Endothelial cell of umbilical vein (primary cell): Measurements from ENCODE around the gene THSD7A. TPM values are rescaled to one million over a fixed set of nuclear protein-coding genes. Genes with fewer than 3 reads are reported as not detected.

Experiments used
- BruUV-seq: library from RNA; stranded (reverse); fragments of 400-500 nt; replicated peaks from 2 replicates; lab custom pipeline; 2021; lab: Mats Ljungman, UMichigan
- CTCF ChIA-PET: fragments of 300-600, 350-600 bp; sonication (Branson Sonifier 250); formaldehyde crosslinking; loops from one replicate; lab custom pipeline; 2021; ENCODE audit warnings: antibody characterized with exemption, inconsistent platforms; lab: Charles Lee
- POLR2A ChIA-PET: fragments of 300-600, 350-600 bp; sonication (Branson Sonifier 250); formaldehyde crosslinking; loops from one replicate; lab custom pipeline; 2021; ENCODE audit warnings: antibody characterized with exemption, inconsistent platforms; lab: Charles Lee
- DNase-seq: peaks from one replicate; pipeline ENCODE4 v3.0.0-alpha.2; 2011; ENCODE audit warnings: low read depth, low spot score
- FAIRE-seq: peaks from 2 replicates; lab custom pipeline; 2011; peaks lifted over from hg19 to GRCh38; lab: Jason Lieb, UNC
- H2AFZ ChIP-seq: 2 replicates; pipeline ENCODE4 v1.6.0; 2012; ENCODE audit warnings: low read depth, low read length, control low read depth, inconsistent platforms
- H3K27ac ChIP-seq: 2 replicates; pipeline ENCODE4 v1.5.1; 2011; ENCODE audit warnings: low read depth, mild to moderate bottlenecking, control low read depth, low read length, moderate library complexity; ENCODE audit not compliant: insufficient read depth
- H3K27me3 ChIP-seq, 2 experiments: 2 replicates each; pipeline versions ENCODE4 v1.6.0 to v1.6.1; 2011; ENCODE audit warnings: low read length in 2 of 2, mixed read lengths in 1 of 2; ENCODE audit not compliant: control insufficient read depth in 2 of 2, insufficient read depth in 2 of 2
- H3K36me3 ChIP-seq, 2 experiments: 2 replicates in 1 of 2; 3 replicates in 1 of 2; pipeline ENCODE4 v1.5.1; 2011; ENCODE audit warnings: low read length in 2 of 2, mild to moderate bottlenecking in 1 of 2, moderate library complexity in 1 of 2; ENCODE audit not compliant: control insufficient read depth in 2 of 2, insufficient read depth in 2 of 2; ENCODE audit errors: extremely low read depth in 1 of 2
- H3K4me1 ChIP-seq: 3 replicates; pipeline ENCODE4 v1.5.1; 2011; ENCODE audit warnings: mild to moderate bottlenecking, low read length; ENCODE audit not compliant: control insufficient read depth, insufficient read depth; ENCODE audit errors: extremely low read depth
- H3K4me2 ChIP-seq: 2 replicates; pipeline ENCODE4 v1.6.1; 2011; ENCODE audit warnings: low read length, control low read depth, mixed read lengths; ENCODE audit not compliant: insufficient read depth
- H3K4me3 ChIP-seq, 3 experiments: fragments of 200-600 bp in 1 of 3; sonication (generic), shearing (Covaris generic) in 1 of 3; replicated peaks in 1 of 3; 2 replicates each; pipeline ENCODE4 v1.5.1; 2011 to 2016; ENCODE audit warnings: control low read depth in 3 of 3, low read length in 3 of 3, mild to moderate bottlenecking in 2 of 3, inconsistent platforms in 1 of 3, low read depth in 1 of 3, moderate library complexity in 1 of 3; ENCODE audit not compliant: insufficient read depth in 1 of 3
- H3K79me2 ChIP-seq: 2 replicates; pipeline ENCODE4 v1.6.0; 2012; ENCODE audit warnings: low read length, inconsistent platforms; ENCODE audit not compliant: control insufficient read depth, insufficient read depth
- H3K9ac ChIP-seq: replicated peaks from 2 replicates; pipeline ENCODE3; 2011; ENCODE audit warnings: low read length, control low read depth; ENCODE audit not compliant: insufficient read depth; ENCODE audit errors: extremely low read depth
- H3K9me1 ChIP-seq: replicated peaks from 3 replicates; pipeline ENCODE4 v1.6.0; 2011; ENCODE audit warnings: mild to moderate bottlenecking, low read length; ENCODE audit not compliant: control insufficient read depth, insufficient read depth; ENCODE audit errors: extremely low read depth
- H3K9me3 ChIP-seq: replicated peaks from 2 replicates; pipeline ENCODE4 v1.5.1; 2012; ENCODE audit warnings: low read length, inconsistent platforms; ENCODE audit not compliant: control insufficient read depth, insufficient read depth
- H4K20me1 ChIP-seq: replicated peaks from 2 replicates; pipeline ENCODE3; 2011; ENCODE audit warnings: mild to moderate bottlenecking, low read length; ENCODE audit not compliant: control insufficient read depth, insufficient read depth; ENCODE audit errors: extremely low read depth
- CTCF ChIP-seq, 2 donors: IDR thresholded peaks; 1 replicate in 1 of 2; 2 replicates in 1 of 2; pipeline ENCODE4 v1.5.1; 2011; ENCODE audit warnings: low read length in 2 of 2, mild to moderate bottlenecking in 2 of 2, moderate library complexity in 2 of 2, control low read depth in 1 of 2, inconsistent platforms in 1 of 2, low read depth in 1 of 2; ENCODE audit not compliant: insufficient read depth in 1 of 2; ENCODE audit errors: extremely low read depth in 1 of 2
- EZH2 ChIP-seq: IDR thresholded peaks from 2 replicates; pipeline ENCODE4 v1.6.1; 2012; ENCODE audit warnings: borderline replicate concordance, low read depth, mild to moderate bottlenecking, moderate library complexity, low read length, inconsistent platforms; ENCODE audit not compliant: severe bottlenecking
- FOS ChIP-seq: IDR thresholded peaks from 2 replicates; pipeline ENCODE4 v1.6.1; 2011; ENCODE audit warnings: mild to moderate bottlenecking, low read length, moderate library complexity, borderline replicate concordance; ENCODE audit not compliant: insufficient read depth
- GATA2 ChIP-seq: IDR thresholded peaks from 2 replicates; pipeline ENCODE4 v1.7.0; 2011; ENCODE audit warnings: low read depth, mild to moderate bottlenecking, moderate library complexity, mixed read lengths, low read length; ENCODE audit not compliant: insufficient read length, insufficient read depth
- JUN ChIP-seq: IDR thresholded peaks from 2 replicates; pipeline ENCODE4 v1.6.1; 2011; ENCODE audit warnings: borderline replicate concordance, low read depth; ENCODE audit not compliant: insufficient read length, insufficient read depth
- MAX ChIP-seq: IDR thresholded peaks from 2 replicates; pipeline ENCODE4 v1.6.1; 2011; ENCODE audit not compliant: insufficient read depth, insufficient read length
- MYC ChIP-seq: IDR thresholded peaks from one replicate; pipeline ENCODE4 v1.6.1; 2011; ENCODE audit warnings: mild to moderate bottlenecking, low read depth, low read length
- POLR2A ChIP-seq: IDR thresholded peaks from 2 replicates; pipeline ENCODE4 v1.6.1; 2012; ENCODE audit warnings: low read depth, mild to moderate bottlenecking, control low read depth, low read length
- POLR2AphosphoS5 ChIP-seq: IDR thresholded peaks from 2 replicates; pipeline ENCODE4 v1.6.1; 2012; ENCODE audit warnings: low read depth, mild to moderate bottlenecking, control low read depth, low read length, moderate library complexity; ENCODE audit not compliant: insufficient read depth
- dilution Hi-C: fragments of 300-500 bp; cut with MboI; formaldehyde crosslinking; loops from one replicate; pipeline ENCODE4 v1.15.0; 2019; ENCODE audit warnings: low sequenced_read_pairs; ENCODE audit not compliant: extremely low pct_ligation_motif_present
- intact Hi-C: fragments of 100-400 bp; cut with micrococcal nuclease; formaldehyde crosslinking; loops from one replicate; pipeline ENCODE4 v1.10.0; 2022
- polyA plus RNA-seq, 4 experiments: library from polyadenylated mRNA; depleted of rRNA in 3 of 4; stranded (reverse) in 3 of 4; unstranded in 1 of 4; fragments of >200 nt; gene quantifications; 2 replicates each; pipeline versions ENCODE4 v1.2.1 to v1.2.3, GENCODE V29; 2011 to 2012; ENCODE audit warnings: missing spikeins in 1 of 4
- total RNA-seq: library from RNA; stranded (reverse); gene quantifications from 2 replicates; pipeline ENCODE4 v1.2.3, GENCODE V29; 2021

Gene THSD7A
- total and polyA plus RNA-seq, 2 donors (not counting 3 experiments of a cell fraction or from before 2014, with no cell fraction given), result 3.3 to 12.7 TPM

GRCh38 chr7:11667810-11668185 lies 164.2 kb downstream of the THSD7A start:
- DNase-seq (no peak), FAIRE-seq (no peak)
- Histone ChIP-seq H3K4me1 (no peaks in the 10 kb centered on the region), H3K9ac (no peak overlapping the region), H2AFZ (no peak overlapping the region), H3K4me3 (no peak overlapping the region), H3K4me2 (no peak overlapping the region), H3K27ac (no peak overlapping the region), H3K27me3 (no peaks in the 10 kb centered on the region), H3K9me1 (no peaks in the 10 kb centered on the region), H3K79me2 (no peaks in the 10 kb centered on the region), H3K36me3 (no peaks in the 10 kb centered on the region), H4K20me1 (no peaks in the 10 kb centered on the region), H3K9me3 (no peaks in the 10 kb centered on the region)
- intact Hi-C loops (no loop called here), dilution Hi-C loops (no loop called here)
- ChIA-PET POLR2A (no interaction called here), CTCF (interaction anchor here (1.3 kb wide), 1 partner anchor 13 kb away, joined by 3 read pairs; no protein-coding TSS in a partner anchor)
- no peak for TF ChIP-seq GATA2
- no peak for TF ChIP-seq MYC
- TF ChIP-seq JUN, result no peak
- TF ChIP-seq POLR2AphosphoS5, result no peak
- TF ChIP-seq CTCF (IDR thresholded peaks at IDR 0.05; ENCODE audit: extremely low read depth in 1 of 2, insufficient read depth in 1 of 2, low read depth in 1 of 2, low read length in 2 of 2), result no peak
- no peak for TF ChIP-seq POLR2A
- no peak for TF ChIP-seq EZH2
- TF ChIP-seq FOS, result no peak
- TF ChIP-seq MAX, result no peak
- no TSS peak for BruUV-seq
